Measurements from ENCODE around the gene AGBL3. TPM values are rescaled to one million over a fixed set of nuclear protein-coding genes. Genes with fewer than 3 reads are reported as not detected.

Gene AGBL3
- polyA plus RNA-seq, 2 of the 4 experiments (the other 2 are of a cell fraction): 2.2 to 4.3 TPM

DNA sequence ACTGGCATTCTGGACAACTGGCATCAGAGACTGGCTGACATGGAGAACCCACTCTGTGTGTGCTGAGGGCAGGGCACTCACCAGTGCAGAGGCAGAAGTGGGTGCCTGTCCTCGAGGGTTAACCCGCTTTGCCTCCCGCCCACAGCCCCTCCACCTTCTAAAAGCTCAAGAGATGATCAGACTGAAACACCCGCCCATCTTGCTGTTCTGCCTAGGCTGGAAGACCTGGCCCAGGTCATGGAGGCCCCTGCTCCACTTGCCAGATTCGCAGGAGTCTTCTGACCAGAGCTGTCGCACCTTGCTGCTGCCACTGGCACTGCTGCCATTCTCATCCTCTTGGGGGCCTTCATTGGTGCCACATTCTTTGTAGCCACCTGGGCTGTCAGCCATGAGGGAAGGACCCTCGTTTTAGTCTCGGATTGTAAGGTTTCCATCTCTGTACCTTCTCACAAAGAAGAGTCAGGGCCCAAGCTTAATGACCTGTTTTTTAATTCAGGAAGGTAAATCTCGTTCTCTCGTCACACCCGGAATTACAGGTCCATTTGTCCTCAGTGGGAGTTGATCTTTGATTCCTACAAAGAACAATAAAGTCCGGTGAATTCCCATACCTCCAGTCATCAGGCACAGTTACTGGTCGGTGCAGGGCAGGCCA lies 182.3 kb downstream of the AGBL3 start:
- Histone ChIP-seq H3K4me2 (peak overlapping the region; percentile 94), H3K4me3 (peak overlapping the region; percentile 87), H3K4me1 (peaks cover 25% of the 10 kb centered on the region), H3K9me3 (no peaks in the 10 kb centered on the region), H3K27ac (peak overlapping the region; percentile 96 to 99; a peak in 5 of 6 replicates)
- ChIA-PET CTCF (interaction anchor here (0.7 to 4.0 kb wide), 8 partner anchors 10 to 535 kb away, joined by 3 to 31 read pairs (median 6); partner anchors contain the start of genes AGBL3 and TMEM140), POLR2A (interaction anchor here (0.9 to 1.8 kb wide), 3 partner anchors 180 to 479 kb away, joined by 3 to 7 read pairs (median 4); partner anchors contain the start of gene AGBL3)
- DNase-seq (ENCODE audit: low read depth in 1 of 2, low spot score in 1 of 2) (no peak), ATAC-seq (no peak), FAIRE-seq (no peak)
- no peak for TF ChIP-seq RAD21 (conservative IDR thresholded peaks at IDR 0.05 in 1 of 2, IDR thresholded peaks at IDR 0.05 in 1 of 2)
- no peak for TF ChIP-seq USF2 (IDR thresholded peaks at IDR 0.05)
- no peak for TF ChIP-seq NFE2L2 (conservative IDR thresholded peaks at IDR 0.05; ENCODE audit: low read length)
- TF ChIP-seq JUN (IDR thresholded peaks at IDR 0.05): peak in 1 of 2 experiments; percentile 5; a peak in 1 of 5 replicates
- WGBS (ENCODE audit: missing lambda C conversion rate): 81% methylated on average over 13 of the region's 13 CpGs

GRCh38 chr7:135169141-135169963 lies 183.0 kb downstream of the AGBL3 start:
- CTCF ChIA-PET: interaction anchor here (0.9 to 4.0 kb wide), 11 partner anchors 10 to 536 kb away, joined by 3 to 31 read pairs (median 6); partner anchors contain the start of gene AGBL3
- Histone ChIP-seq H3K4me2 (peak overlapping the region; percentile 94), H3K4me3 (peak overlapping the region; percentile 87), H3K9me3 (no peaks in the 10 kb centered on the region), H3K27ac (peak overlapping the region; percentile 96 to 99), H3K4me1 (peaks cover 25% of the 10 kb centered on the region)
- ATAC-seq (peak; percentile 48 to 57), FAIRE-seq (no peak), DNase-seq (ENCODE audit: low read depth in 1 of 2, low spot score in 1 of 2) (peak; percentile 71 to 76)
- POLR2A ChIA-PET: interaction anchor here (0.9 to 1.8 kb wide), 4 partner anchors 22 to 480 kb away, joined by 3 to 7 read pairs (median 4); partner anchors contain the start of genes AGBL3 and TMEM140
- 16% methylated on average over 11 of the region's 11 CpGs for WGBS (ENCODE audit: missing lambda C conversion rate)
- TF ChIP-seq RFX5 (IDR thresholded peaks at IDR 0.05) (no peak), RNF2 (IDR thresholded peaks at IDR 0.05; ENCODE audit: borderline replicate concordance, low read depth) (no peak), KDM5A (IDR thresholded peaks at IDR 0.05) (no peak), KDM1A (IDR thresholded peaks at IDR 0.05; ENCODE audit: low read depth) (no peak), CBX8 (IDR thresholded peaks at IDR 0.05) (no peak), POLR2AphosphoS2 (conservative IDR thresholded peaks at IDR 0.05; ENCODE audit: low read length) (no peak), FOSB (CRISPR knock-in tag; IDR thresholded peaks at IDR 0.05) (no peak), EP300 (IDR thresholded peaks at IDR 0.05) (no peak), HMGXB4 (CRISPR knock-in tag; IDR thresholded peaks at IDR 0.05; ENCODE audit: borderline replicate concordance) (no peak), RCOR1 (IDR thresholded peaks at IDR 0.05; ENCODE audit: low read depth, low read length) (no peak), NPAS2 (CRISPR knock-in tag; IDR thresholded peaks at IDR 0.05; ENCODE audit: borderline replicate concordance) (no peak), JUNB (IDR thresholded peaks at IDR 0.05) (no peak), HDAC2 (IDR thresholded peaks at IDR 0.05) (no peak), ZFP36 (IDR thresholded peaks at IDR 0.05; ENCODE audit: borderline replicate concordance, partially characterized antibody) (no peak), SREBF2 (IDR thresholded peaks at IDR 0.05) (no peak), CHD4 (IDR thresholded peaks at IDR 0.05; ENCODE audit: borderline replicate concordance) (no peak), EHMT2 (IDR thresholded peaks at IDR 0.05; ENCODE audit: low read depth) (no peak), POLR2A (IDR thresholded peaks at IDR 0.05; ENCODE audit: low read length) (no peak; the same call in 1 of the 2 replicates), CEBPB (IDR thresholded peaks at IDR 0.05) (peak in 1 of 2 experiments; percentile 50; a peak in 1 of 4 replicates), RARB (CRISPR knock-in tag; IDR thresholded peaks at IDR 0.05) (no peak), TFCP2L1 (CRISPR knock-in tag; IDR thresholded peaks at IDR 0.05) (no peak), ZC3H11A (IDR thresholded peaks at IDR 0.05) (no peak), SMC3 (IDR thresholded peaks at IDR 0.05) (0 out of 3 replicates have a peak, but pooled peaks have one; percentile 30)
- TF ChIP-seq, protein P1, sequence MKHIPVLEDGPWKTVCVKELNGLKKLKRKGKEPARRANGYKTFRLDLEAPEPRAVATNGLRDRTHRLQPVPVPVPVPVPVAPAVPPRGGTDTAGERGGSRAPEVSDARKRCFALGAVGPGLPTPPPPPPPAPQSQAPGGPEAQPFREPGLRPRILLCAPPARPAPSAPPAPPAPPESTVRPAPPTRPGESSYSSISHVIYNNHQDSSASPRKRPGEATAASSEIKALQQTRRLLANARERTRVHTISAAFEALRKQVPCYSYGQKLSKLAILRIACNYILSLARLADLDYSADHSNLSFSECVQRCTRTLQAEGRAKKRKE (CRISPR knock-in tag; IDR thresholded peaks at IDR 0.05; ENCODE audit: low read depth): no peak
- TF ChIP-seq, protein P2, sequence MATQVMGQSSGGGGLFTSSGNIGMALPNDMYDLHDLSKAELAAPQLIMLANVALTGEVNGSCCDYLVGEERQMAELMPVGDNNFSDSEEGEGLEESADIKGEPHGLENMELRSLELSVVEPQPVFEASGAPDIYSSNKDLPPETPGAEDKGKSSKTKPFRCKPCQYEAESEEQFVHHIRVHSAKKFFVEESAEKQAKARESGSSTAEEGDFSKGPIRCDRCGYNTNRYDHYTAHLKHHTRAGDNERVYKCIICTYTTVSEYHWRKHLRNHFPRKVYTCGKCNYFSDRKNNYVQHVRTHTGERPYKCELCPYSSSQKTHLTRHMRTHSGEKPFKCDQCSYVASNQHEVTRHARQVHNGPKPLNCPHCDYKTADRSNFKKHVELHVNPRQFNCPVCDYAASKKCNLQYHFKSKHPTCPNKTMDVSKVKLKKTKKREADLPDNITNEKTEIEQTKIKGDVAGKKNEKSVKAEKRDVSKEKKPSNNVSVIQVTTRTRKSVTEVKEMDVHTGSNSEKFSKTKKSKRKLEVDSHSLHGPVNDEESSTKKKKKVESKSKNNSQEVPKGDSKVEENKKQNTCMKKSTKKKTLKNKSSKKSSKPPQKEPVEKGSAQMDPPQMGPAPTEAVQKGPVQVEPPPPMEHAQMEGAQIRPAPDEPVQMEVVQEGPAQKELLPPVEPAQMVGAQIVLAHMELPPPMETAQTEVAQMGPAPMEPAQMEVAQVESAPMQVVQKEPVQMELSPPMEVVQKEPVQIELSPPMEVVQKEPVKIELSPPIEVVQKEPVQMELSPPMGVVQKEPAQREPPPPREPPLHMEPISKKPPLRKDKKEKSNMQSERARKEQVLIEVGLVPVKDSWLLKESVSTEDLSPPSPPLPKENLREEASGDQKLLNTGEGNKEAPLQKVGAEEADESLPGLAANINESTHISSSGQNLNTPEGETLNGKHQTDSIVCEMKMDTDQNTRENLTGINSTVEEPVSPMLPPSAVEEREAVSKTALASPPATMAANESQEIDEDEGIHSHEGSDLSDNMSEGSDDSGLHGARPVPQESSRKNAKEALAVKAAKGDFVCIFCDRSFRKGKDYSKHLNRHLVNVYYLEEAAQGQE (IDR thresholded peaks at IDR 0.05): no peak
